ENCODE results near the gene IL1RL2. TPM values are rescaled to one million over a fixed set of nuclear protein-coding genes. Genes with fewer than 3 reads are reported as not detected.

Gene IL1RL2
- not detected for polyA plus RNA-seq (2012; ENCODE audit: insufficient read length, low read depth)

GRCh38 chr2:102186791-102187495 lies at the start of gene IL1RL2:
Gene IL1RL2 (plus strand): TSS chr2:102187023. CDS start chr2:102187868, 845 bp downstream.
- TF ChIP-seq REST (IDR thresholded peaks at IDR 0.05; ENCODE audit: insufficient read depth in 1 of 2, low read depth in 2 of 2, low read length in 2 of 2) (no peak), POLR2AphosphoS5 (IDR thresholded peaks at IDR 0.05; ENCODE audit: low read depth, low read length) (no peak), TAF1 (IDR thresholded peaks at IDR 0.05; ENCODE audit: borderline replicate concordance, insufficient read depth, low read length) (no peak), SIN3A (IDR thresholded peaks at IDR 0.05; ENCODE audit: borderline replicate concordance, insufficient read depth, low read length) (no peak), FOXP2 (optimal IDR thresholded peaks at IDR 0.05; ENCODE audit: borderline replicate concordance, extremely low read depth, extremely low read length, insufficient read depth) (no peak)

GRCh38 chr2:102137138-102137537 lies 49.7 kb upstream of the IL1RL2 start:
- no peak for TF ChIP-seq TAF1 (IDR thresholded peaks at IDR 0.05; ENCODE audit: borderline replicate concordance, insufficient read depth, low read length)
- TF ChIP-seq SIN3A (IDR thresholded peaks at IDR 0.05; ENCODE audit: borderline replicate concordance, insufficient read depth, low read length), result no peak
- TF ChIP-seq REST (IDR thresholded peaks at IDR 0.05; ENCODE audit: insufficient read depth in 1 of 2, low read depth in 2 of 2, low read length in 2 of 2), result no peak
- TF ChIP-seq POLR2AphosphoS5 (IDR thresholded peaks at IDR 0.05; ENCODE audit: low read depth, low read length), result no peak
- TF ChIP-seq FOXP2 (optimal IDR thresholded peaks at IDR 0.05; ENCODE audit: borderline replicate concordance, extremely low read depth, extremely low read length, insufficient read depth), result no peak

- TF ChIP-seq FOXP2 (optimal IDR thresholded peaks at IDR 0.05; ENCODE audit: borderline replicate concordance, extremely low read depth, extremely low read length, insufficient read depth) (no peak), REST (IDR thresholded peaks at IDR 0.05; ENCODE audit: insufficient read depth in 1 of 2, low read depth in 2 of 2, low read length in 2 of 2) (no peak), POLR2AphosphoS5 (IDR thresholded peaks at IDR 0.05; ENCODE audit: low read depth, low read length) (no peak)
Measured at GRCh38 chr2:102138331-102138730, 48.5 kb upstream of the IL1RL2 start.

GRCh38 chr2:102139851-102140250 lies 47.0 kb upstream of the IL1RL2 start:
- TF ChIP-seq FOXP2 (optimal IDR thresholded peaks at IDR 0.05; ENCODE audit: borderline replicate concordance, extremely low read depth, extremely low read length, insufficient read depth), result no peak
- TF ChIP-seq SIN3A (IDR thresholded peaks at IDR 0.05; ENCODE audit: borderline replicate concordance, insufficient read depth, low read length), result no peak

- no peak for TF ChIP-seq TAF1 (IDR thresholded peaks at IDR 0.05; ENCODE audit: borderline replicate concordance, insufficient read depth, low read length)
Measured at GRCh38 chr2:102140377-102140776, 46.4 kb upstream of the IL1RL2 start.

GRCh38 chr2:102141011-102141943 lies 45.5 kb upstream of the IL1RL2 start:
- TF ChIP-seq TAF1 (IDR thresholded peaks at IDR 0.05; ENCODE audit: borderline replicate concordance, insufficient read depth, low read length), result no peak
- no peak for TF ChIP-seq REST (IDR thresholded peaks at IDR 0.05; ENCODE audit: insufficient read depth in 1 of 2, low read depth in 2 of 2, low read length in 2 of 2)
- no peak for TF ChIP-seq POLR2AphosphoS5 (IDR thresholded peaks at IDR 0.05; ENCODE audit: low read depth, low read length)
- TF ChIP-seq FOXP2 (optimal IDR thresholded peaks at IDR 0.05; ENCODE audit: borderline replicate concordance, extremely low read depth, extremely low read length, insufficient read depth), result peak; percentile 9

Measured in PFSK-1 (cell line).